ENCODE data around the gene C6orf136. TPM values are rescaled to one million over a fixed set of nuclear protein-coding genes. Genes with fewer than 3 reads are reported as not detected.

Gene C6orf136
- total RNA-seq, 1 experiment from 2014 or later: 34.8 TPM

DNA sequence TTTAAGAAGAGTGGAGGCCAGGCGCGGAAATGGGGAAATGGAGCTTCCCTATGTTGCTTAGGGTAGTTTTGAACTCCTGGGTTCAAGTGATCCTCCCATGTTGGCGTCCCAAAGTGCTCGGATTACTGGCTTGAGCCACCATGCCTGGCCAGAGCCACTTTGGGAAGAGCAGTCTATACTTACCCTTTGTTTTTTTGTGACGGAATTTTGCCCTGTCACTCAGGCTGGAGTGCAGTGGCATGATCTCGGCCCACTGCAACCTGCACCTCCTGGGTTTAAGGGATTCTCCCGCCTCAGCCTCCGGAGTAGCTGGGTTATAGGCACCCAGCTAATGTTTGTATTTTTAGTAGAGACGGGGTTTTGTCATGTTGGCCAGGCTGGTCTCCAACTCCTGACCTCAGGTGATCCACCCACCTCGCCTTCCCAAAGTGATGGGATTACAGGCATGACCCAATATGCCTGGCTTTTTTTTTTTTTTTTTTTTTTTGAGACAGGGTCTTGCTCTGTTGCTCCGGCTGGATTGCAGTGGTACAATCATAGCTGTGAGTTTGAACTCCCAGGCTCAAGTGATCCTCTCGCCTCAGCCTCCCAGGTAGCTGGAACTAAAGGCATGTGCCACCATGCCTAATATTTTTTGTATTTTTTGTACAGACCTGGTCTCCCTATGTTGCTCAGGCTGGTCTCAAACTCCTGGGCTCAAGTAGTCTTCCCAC, 47.9 kb upstream of the C6orf136 start:
- intact Hi-C loops (cut with micrococcal nuclease): loop anchor here (5.0 kb wide), 1 partner anchor 133 kb away; no protein-coding TSS in a partner anchor
- H3K4me2 ChIP-seq (ENCODE audit: low read length): no peak overlapping the region
- H3K9me3 ChIP-seq (ENCODE audit: control insufficient read depth in 1 of 2, insufficient read depth in 1 of 2, low read depth in 1 of 2, low read length in 2 of 2): no peaks in the 10 kb centered on the region
- TF ChIP-seq SRF (IDR thresholded peaks at IDR 0.05; ENCODE audit: low read depth) (no peak), FOSL1 (IDR thresholded peaks at IDR 0.05; ENCODE audit: low read depth) (no peak), ELF1 (IDR thresholded peaks at IDR 0.05; ENCODE audit: borderline replicate concordance, low read depth) (no peak), JUND (IDR thresholded peaks at IDR 0.05) (no peak), POLR2AphosphoS5 (IDR thresholded peaks at IDR 0.05; ENCODE audit: low read depth, low read length) (peak; percentile 55; the same call in 1 of the 2 replicates), SIN3A (IDR thresholded peaks at IDR 0.05; ENCODE audit: low read depth) (no peak)
- H2AFZ ChIP-seq (ENCODE audit: low read depth, low read length, poor library complexity, severe bottlenecking): no peak overlapping the region
- no peak for DNase-seq (ENCODE audit: low read depth, low spot score)
- no peak overlapping the region for H3K4me3 ChIP-seq (replicated peaks in 1 of 2; ENCODE audit: low read depth in 1 of 2, low read length in 2 of 2)
- no peak overlapping the region for H3K9ac ChIP-seq (ENCODE audit: low read length)
- POLR2A ChIA-PET: interaction anchor here (0.9 to 4.2 kb wide), 6 partner anchors 9 to 132 kb away, joined by 3 to 28 read pairs (median 8); partner anchors contain the start of gene ABCF1
- CTCF ChIA-PET: interaction anchor here (2.0 to 3.5 kb wide), 3 partner anchors 58 to 145 kb away, joined by 4 to 17 read pairs (median 16); no protein-coding TSS in a partner anchor
- RAD21 ChIA-PET (ENCODE audit: low non-redundant PET in 1 of 2, low total read pairs in 2 of 2, uncharacterized antibody in 2 of 2, unreplicated experiment in 2 of 2): no interaction called here
- H3K27me3 ChIP-seq (ENCODE audit: insufficient read depth, low read length): no peaks in the 10 kb centered on the region
- H3K27ac ChIP-seq (ENCODE audit: low read depth, low read length): no peak overlapping the region
- no peaks in the 10 kb centered on the region for H3K79me2 ChIP-seq (ENCODE audit: insufficient read depth, low read length)
- no peaks in the 10 kb centered on the region; the same call in 1 of the 2 replicates for H4K20me1 ChIP-seq (ENCODE audit: insufficient read depth)
- no peak for ATAC-seq
- H3K36me3 ChIP-seq (ENCODE audit: control insufficient read depth in 1 of 2, insufficient read depth in 2 of 2, low read length in 2 of 2): peaks cover 21 to 40% of the 10 kb centered on the region in 2 experiments
- H3K9me2 ChIP-seq (ENCODE audit: insufficient read depth): no peaks in the 10 kb centered on the region
- BruUV-seq (replicated peaks): no TSS peak
- peaks cover 0 to 14% of the 10 kb centered on the region in 2 experiments; a peak in 2 of 4 replicates for H3K4me1 ChIP-seq (ENCODE audit: control insufficient read depth in 1 of 2, insufficient read depth in 2 of 2, low read length in 2 of 2)

DNA sequence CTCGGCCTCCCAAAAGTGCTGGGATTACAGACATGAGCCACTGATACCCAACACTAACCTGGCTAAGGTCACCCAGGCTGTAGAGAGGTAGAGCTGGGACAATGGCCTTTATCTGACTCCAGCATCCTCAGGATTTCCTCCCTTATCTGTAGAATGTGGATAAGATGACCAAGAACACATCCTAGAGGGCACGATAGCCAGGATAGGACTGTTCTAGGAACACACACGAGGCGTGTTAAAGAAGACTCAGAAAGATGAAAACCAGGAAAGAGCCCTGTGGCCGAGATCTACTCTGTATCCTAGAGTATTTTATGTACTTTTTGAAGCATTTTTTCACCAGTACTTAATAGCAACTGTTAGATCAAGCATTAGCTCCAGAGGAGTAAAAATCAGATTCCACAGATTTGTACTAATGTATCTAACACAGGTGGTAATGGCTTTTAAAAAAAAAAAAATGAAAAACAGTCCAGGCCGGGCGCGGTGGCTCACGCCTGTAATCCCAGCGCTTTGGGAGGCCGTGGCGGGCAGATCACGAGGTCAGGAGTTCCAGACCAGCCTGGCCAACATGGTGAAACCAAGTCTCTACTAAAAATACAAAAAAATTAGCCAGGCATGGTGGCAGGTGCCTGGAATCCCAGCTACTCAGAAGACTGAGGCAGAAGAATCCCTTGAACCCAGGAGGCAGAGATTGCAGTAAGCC, 47.2 kb upstream of the C6orf136 start:
- Histone ChIP-seq H2AFZ (ENCODE audit: low read depth, low read length, poor library complexity, severe bottlenecking) (no peak overlapping the region), H3K27ac (ENCODE audit: low read depth, low read length) (no peak overlapping the region), H3K4me1 (ENCODE audit: control insufficient read depth in 1 of 2, insufficient read depth in 2 of 2, low read length in 2 of 2) (peaks cover 0 to 14% of the 10 kb centered on the region in 2 experiments; a peak in 2 of 4 replicates), H3K27me3 (ENCODE audit: insufficient read depth, low read length) (no peaks in the 10 kb centered on the region), H3K9me3 (ENCODE audit: control insufficient read depth in 1 of 2, insufficient read depth in 1 of 2, low read depth in 1 of 2, low read length in 2 of 2) (no peaks in the 10 kb centered on the region), H3K9ac (ENCODE audit: low read length) (no peak overlapping the region), H4K20me1 (ENCODE audit: insufficient read depth) (no peaks in the 10 kb centered on the region; the same call in 1 of the 2 replicates), H3K4me2 (ENCODE audit: low read length) (no peak overlapping the region), H3K9me2 (ENCODE audit: insufficient read depth) (no peaks in the 10 kb centered on the region), H3K4me3 (replicated peaks in 1 of 2; ENCODE audit: low read depth in 1 of 2, low read length in 2 of 2) (no peak overlapping the region), H3K36me3 (ENCODE audit: control insufficient read depth in 1 of 2, insufficient read depth in 2 of 2, low read length in 2 of 2) (peaks cover 28 to 42% of the 10 kb centered on the region in 2 experiments), H3K79me2 (ENCODE audit: insufficient read depth, low read length) (no peaks in the 10 kb centered on the region)
- RAD21 ChIA-PET (ENCODE audit: low non-redundant PET in 1 of 2, low total read pairs in 2 of 2, uncharacterized antibody in 2 of 2, unreplicated experiment in 2 of 2): no interaction called here
- POLR2A ChIA-PET: interaction anchor here (0.6 to 4.2 kb wide), 7 partner anchors 8 to 131 kb away, joined by 3 to 28 read pairs (median 3); no protein-coding TSS in a partner anchor
- CTCF ChIA-PET: interaction anchor here (1.3 to 1.5 kb wide), 2 partner anchors 11 to 131 kb away, joined by 3 read pairs; no protein-coding TSS in a partner anchor
- no TSS peak for BruUV-seq (replicated peaks)
- intact Hi-C loops (cut with micrococcal nuclease): loop anchor here (5.0 kb wide), 1 partner anchor 133 kb away; no protein-coding TSS in a partner anchor
- DNase-seq (ENCODE audit: low read depth, low spot score) (no peak), ATAC-seq (no peak)
- no peak for TF ChIP-seq EGR1 (IDR thresholded peaks at IDR 0.05; ENCODE audit: low read depth)
- TF ChIP-seq EZH2 (IDR thresholded peaks at IDR 0.05): no peak
- TF ChIP-seq, protein P1, sequence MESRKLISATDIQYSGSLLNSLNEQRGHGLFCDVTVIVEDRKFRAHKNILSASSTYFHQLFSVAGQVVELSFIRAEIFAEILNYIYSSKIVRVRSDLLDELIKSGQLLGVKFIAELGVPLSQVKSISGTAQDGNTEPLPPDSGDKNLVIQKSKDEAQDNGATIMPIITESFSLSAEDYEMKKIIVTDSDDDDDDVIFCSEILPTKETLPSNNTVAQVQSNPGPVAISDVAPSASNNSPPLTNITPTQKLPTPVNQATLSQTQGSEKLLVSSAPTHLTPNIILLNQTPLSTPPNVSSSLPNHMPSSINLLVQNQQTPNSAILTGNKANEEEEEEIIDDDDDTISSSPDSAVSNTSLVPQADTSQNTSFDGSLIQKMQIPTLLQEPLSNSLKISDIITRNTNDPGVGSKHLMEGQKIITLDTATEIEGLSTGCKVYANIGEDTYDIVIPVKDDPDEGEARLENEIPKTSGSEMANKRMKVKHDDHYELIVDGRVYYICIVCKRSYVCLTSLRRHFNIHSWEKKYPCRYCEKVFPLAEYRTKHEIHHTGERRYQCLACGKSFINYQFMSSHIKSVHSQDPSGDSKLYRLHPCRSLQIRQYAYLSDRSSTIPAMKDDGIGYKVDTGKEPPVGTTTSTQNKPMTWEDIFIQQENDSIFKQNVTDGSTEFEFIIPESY (IDR thresholded peaks at IDR 0.05; ENCODE audit: extremely low read depth, insufficient replicate concordance, low read length): no peak
- TF ChIP-seq, protein P2, sequence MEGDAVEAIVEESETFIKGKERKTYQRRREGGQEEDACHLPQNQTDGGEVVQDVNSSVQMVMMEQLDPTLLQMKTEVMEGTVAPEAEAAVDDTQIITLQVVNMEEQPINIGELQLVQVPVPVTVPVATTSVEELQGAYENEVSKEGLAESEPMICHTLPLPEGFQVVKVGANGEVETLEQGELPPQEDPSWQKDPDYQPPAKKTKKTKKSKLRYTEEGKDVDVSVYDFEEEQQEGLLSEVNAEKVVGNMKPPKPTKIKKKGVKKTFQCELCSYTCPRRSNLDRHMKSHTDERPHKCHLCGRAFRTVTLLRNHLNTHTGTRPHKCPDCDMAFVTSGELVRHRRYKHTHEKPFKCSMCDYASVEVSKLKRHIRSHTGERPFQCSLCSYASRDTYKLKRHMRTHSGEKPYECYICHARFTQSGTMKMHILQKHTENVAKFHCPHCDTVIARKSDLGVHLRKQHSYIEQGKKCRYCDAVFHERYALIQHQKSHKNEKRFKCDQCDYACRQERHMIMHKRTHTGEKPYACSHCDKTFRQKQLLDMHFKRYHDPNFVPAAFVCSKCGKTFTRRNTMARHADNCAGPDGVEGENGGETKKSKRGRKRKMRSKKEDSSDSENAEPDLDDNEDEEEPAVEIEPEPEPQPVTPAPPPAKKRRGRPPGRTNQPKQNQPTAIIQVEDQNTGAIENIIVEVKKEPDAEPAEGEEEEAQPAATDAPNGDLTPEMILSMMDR (IDR thresholded peaks at IDR 0.05 in 2 of 3, conservative IDR thresholded peaks at IDR 0.05 in 1 of 3; ENCODE audit: borderline replicate concordance in 1 of 3, insufficient read depth in 1 of 3, low read depth in 2 of 3, low read length in 2 of 3): no peak
- TF ChIP-seq ELF1 (IDR thresholded peaks at IDR 0.05; ENCODE audit: borderline replicate concordance, low read depth): no peak
- no peak for TF ChIP-seq POLR2A (IDR thresholded peaks at IDR 0.05; ENCODE audit: borderline replicate concordance, extremely low read depth, insufficient read depth, insufficient read length)
